SJCRH30 (cell line): ENCODE results near the gene CHD9NB. TPM values are rescaled to one million over a fixed set of nuclear protein-coding genes. Genes with fewer than 3 reads are reported as not detected.
A peak's percentile ranks its signal among the peaks of the same experiment; 100 is the strongest.

Experiments
- DNase-seq, 2 experiments: peaks; one replicate each; pipeline ENCODE4 v3.0.0-alpha.2; 2015 to 2020
- H3K27ac ChIP-seq: fragments of 250-450 bp; sonication (Bioruptor Pico); 2 replicates; pipeline ENCODE4 v1.5.1; 2020; ENCODE audit warnings: mild to moderate bottlenecking, moderate library complexity
- H3K27me3 ChIP-seq: fragments of 250-450 bp; sonication (Bioruptor Pico); 2 replicates; pipeline ENCODE4 v1.5.1; 2020; ENCODE audit warnings: mild to moderate bottlenecking, moderate library complexity
- H3K36me3 ChIP-seq: fragments of 250-450 bp; sonication (Bioruptor Pico); 2 replicates; pipeline ENCODE4 v1.5.1; 2020; ENCODE audit warnings: mild to moderate bottlenecking, moderate library complexity
- H3K4me1 ChIP-seq: fragments of 250-450 bp; sonication (Bioruptor Pico); 2 replicates; pipeline ENCODE4 v1.5.1; 2020; ENCODE audit warnings: mild to moderate bottlenecking, moderate library complexity
- H3K4me3 ChIP-seq: fragments of 250-450 bp; sonication (Bioruptor Pico); 2 replicates; pipeline ENCODE4 v1.5.1; 2020; ENCODE audit warnings: mild to moderate bottlenecking, moderate library complexity
- H3K9me3 ChIP-seq: fragments of 250-450 bp; sonication (Bioruptor Pico); replicated peaks from 2 replicates; pipeline ENCODE4 v1.5.1; 2020; ENCODE audit warnings: mild to moderate bottlenecking, moderate library complexity
- total RNA-seq: library from RNA; depleted of rRNA; stranded (reverse); fragments of >200 nt; shearing (Covaris generic); gene quantifications from 2 replicates; pipeline ENCODE4 v1.2.3, GENCODE V29; 2014

The CHD9NB gene
- total RNA-seq, 1 experiment from 2014 or later: not detected

DNA sequence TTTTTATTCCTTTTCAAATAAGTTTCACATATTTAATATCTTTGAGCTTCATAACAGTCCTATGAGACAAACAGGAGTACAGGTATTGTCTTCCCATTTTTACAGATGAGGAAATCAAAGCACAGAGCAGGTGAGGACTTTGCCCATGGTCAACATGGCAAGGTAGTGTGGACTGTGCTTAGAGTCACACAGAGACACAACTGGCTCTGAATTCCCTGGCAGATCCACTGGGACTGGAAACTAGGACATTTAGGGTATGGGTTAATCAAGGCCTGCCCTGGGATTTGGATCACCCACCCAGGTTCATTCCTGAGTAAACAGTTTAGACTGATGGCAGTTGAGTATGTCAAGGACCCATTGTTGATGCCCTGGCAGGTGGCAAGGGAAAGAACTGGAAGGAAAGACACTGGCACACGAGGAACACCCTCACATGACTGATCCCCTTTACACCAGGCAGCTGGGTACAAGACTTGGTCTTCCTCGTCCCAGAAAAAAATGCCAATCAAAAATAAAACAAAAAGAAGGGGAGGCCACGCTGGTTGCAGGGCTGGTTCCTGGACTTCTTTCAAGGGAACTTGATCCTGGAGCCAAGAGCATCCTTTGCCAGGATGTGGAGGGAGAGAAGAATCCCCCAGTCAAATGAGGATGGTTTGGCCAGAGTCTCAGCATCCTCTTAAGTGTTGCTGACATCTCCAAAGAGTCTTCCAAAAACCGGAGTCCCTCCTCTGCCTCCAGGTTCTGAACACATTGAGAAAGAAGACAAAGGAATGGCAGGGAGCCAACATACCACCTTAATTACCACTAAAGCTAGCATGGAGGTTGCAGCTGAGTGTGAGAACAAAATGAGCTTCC, 37.0 kb upstream of the CHD9NB start:
- no peak for DNase-seq
- Histone ChIP-seq H3K4me3 (no peak overlapping the region), H3K36me3 (no peaks in the 10 kb centered on the region), H3K9me3 (no peaks in the 10 kb centered on the region), H3K27ac (no peak overlapping the region), H3K4me1 (peaks cover 18% of the 10 kb centered on the region), H3K27me3 (no peaks in the 10 kb centered on the region)

- peaks cover 2% of the 10 kb centered on the region; the same call in 1 of the 2 replicates for H3K36me3 ChIP-seq
- H3K27ac ChIP-seq: no peak overlapping the region
- peaks cover 11% of the 10 kb centered on the region for H3K4me1 ChIP-seq
- DNase-seq: no peak
- no peaks in the 10 kb centered on the region for H3K27me3 ChIP-seq
- no peaks in the 10 kb centered on the region for H3K9me3 ChIP-seq
- H3K4me3 ChIP-seq: no peak overlapping the region
These were observed 34.4 kb upstream of the CHD9NB start for GRCh38 chr16:53087101-53087500.

DNA sequence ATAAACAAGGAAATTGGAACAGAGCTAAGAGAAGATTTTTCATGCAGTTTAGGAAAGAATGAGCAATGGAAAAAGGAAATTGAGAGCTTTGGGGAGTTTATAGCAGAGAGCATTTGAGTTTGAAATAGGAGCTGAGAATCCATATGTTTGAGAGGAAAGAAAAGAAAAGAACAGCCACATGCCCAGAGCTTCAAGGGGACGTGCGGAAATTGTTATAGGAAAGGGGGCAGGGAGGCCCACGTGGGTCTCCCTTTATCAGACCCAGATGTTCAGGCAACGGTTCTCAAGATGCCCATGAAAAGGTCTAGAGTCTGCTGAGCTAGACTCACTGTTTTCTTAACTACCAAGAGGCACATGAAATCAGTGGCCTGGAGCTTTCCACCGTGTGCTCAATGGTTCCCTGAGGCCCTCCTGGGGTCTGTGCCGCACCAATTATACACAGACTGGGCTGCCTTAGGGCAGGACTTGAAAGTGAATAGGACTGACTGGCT, 33.3 kb upstream of the CHD9NB start:
- Histone ChIP-seq H3K36me3 (peaks cover 2% of the 10 kb centered on the region; the same call in 1 of the 2 replicates), H3K4me3 (no peak overlapping the region), H3K4me1 (peaks cover 6% of the 10 kb centered on the region), H3K27ac (no peak overlapping the region), H3K27me3 (no peaks in the 10 kb centered on the region), H3K9me3 (no peaks in the 10 kb centered on the region; the same call in 1 of the 2 replicates)
- no peak for DNase-seq

DNA sequence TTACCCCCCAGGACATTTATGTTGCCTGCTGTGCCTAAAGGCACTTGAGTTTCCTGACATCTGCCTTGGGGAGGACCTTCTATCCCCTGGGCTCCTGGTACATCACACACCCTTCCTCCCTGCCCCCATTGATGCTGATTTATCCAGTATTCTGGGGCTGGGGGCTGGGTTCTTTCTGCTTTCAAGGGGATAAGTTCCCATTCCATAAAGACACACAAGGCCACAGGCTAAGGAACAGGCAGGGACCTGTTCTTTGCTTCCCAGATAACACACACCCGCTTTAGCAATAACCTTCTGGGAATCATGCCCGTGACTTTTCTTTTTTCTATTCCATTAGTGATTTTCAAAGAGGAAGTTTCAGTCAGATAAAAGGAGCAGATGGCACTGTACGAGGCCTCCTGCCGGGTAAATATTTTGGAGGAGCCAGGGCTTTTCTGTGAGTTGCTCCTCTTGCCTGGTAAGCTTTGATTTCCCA, 32.7 kb upstream of the CHD9NB start:
- Histone ChIP-seq H3K27me3 (no peaks in the 10 kb centered on the region), H3K27ac (no peak overlapping the region), H3K4me1 (peaks cover 8% of the 10 kb centered on the region), H3K9me3 (no peaks in the 10 kb centered on the region; the same call in 1 of the 2 replicates), H3K4me3 (no peak overlapping the region), H3K36me3 (peaks cover 2% of the 10 kb centered on the region; the same call in 1 of the 2 replicates)
- no peak for DNase-seq

GRCh38 chr16:53084746-53085334, 32.1 kb upstream of the CHD9NB start:
- no peak for DNase-seq
- Histone ChIP-seq H3K4me1 (peaks cover 12% of the 10 kb centered on the region), H3K27me3 (no peaks in the 10 kb centered on the region), H3K36me3 (peaks cover 2% of the 10 kb centered on the region; the same call in 1 of the 2 replicates), H3K27ac (no peak overlapping the region), H3K9me3 (no peaks in the 10 kb centered on the region; the same call in 1 of the 2 replicates), H3K4me3 (no peak overlapping the region)

GRCh38 chr16:53084141-53084541, 31.4 kb upstream of the CHD9NB start:
- no peak overlapping the region for H3K27ac ChIP-seq
- no peaks in the 10 kb centered on the region; the same call in 1 of the 2 replicates for H3K9me3 ChIP-seq
- no peak for DNase-seq
- H3K4me3 ChIP-seq: no peak overlapping the region
- H3K27me3 ChIP-seq: no peaks in the 10 kb centered on the region
- peaks cover 2% of the 10 kb centered on the region; the same call in 1 of the 2 replicates for H3K36me3 ChIP-seq
- peaks cover 16% of the 10 kb centered on the region for H3K4me1 ChIP-seq

DNA sequence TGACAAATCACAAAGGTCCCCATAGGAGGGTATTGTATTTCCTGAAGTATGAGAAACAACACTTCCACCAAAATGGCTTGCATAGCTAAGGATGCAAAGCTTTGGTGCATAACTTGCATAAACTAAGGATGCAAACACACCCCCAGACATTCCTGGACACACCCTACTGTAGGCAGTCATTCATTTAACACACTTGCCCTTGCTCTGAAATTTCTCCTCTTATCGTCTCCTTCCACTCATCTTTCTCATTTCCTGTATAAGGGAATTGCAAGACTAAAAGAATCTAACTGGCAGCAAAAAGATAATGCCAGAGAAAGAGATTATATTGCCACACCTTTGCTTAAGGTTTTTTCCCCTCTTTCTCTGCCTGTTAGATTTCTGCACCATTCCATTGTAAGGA, 30.4 kb upstream of the CHD9NB start:
- Histone ChIP-seq H3K36me3 (peaks cover 2% of the 10 kb centered on the region; the same call in 1 of the 2 replicates), H3K27me3 (no peaks in the 10 kb centered on the region), H3K4me3 (no peak overlapping the region), H3K4me1 (peaks cover 16% of the 10 kb centered on the region), H3K9me3 (no peaks in the 10 kb centered on the region; the same call in 1 of the 2 replicates), H3K27ac (no peak overlapping the region)
- no peak for DNase-seq

DNA sequence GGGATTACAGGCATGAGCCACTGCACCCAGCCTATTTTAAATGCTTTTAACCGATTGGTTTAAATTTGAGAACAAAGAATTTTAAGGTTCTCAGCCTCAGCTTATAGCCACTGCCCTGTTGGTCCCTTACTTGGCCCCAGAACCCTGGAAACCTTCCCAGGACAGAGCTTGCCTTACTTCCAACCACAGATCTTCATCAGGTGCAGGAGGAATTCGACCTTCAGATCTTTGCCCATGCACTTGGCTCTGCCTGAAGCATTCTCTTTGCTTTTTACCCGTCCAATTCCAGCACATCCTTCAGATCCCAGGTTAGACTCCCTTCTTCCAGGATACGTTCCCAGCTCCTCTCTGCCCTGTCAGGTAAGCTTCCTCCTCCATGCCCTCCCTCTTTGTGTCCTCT, 29.8 kb upstream of the CHD9NB start:
- DNase-seq: no peak
- H3K36me3 ChIP-seq: peaks cover 2% of the 10 kb centered on the region; the same call in 1 of the 2 replicates
- H3K27me3 ChIP-seq: no peaks in the 10 kb centered on the region
- no peak overlapping the region for H3K27ac ChIP-seq
- H3K4me1 ChIP-seq: peaks cover 16% of the 10 kb centered on the region
- no peaks in the 10 kb centered on the region; the same call in 1 of the 2 replicates for H3K9me3 ChIP-seq
- no peak overlapping the region for H3K4me3 ChIP-seq

DNA sequence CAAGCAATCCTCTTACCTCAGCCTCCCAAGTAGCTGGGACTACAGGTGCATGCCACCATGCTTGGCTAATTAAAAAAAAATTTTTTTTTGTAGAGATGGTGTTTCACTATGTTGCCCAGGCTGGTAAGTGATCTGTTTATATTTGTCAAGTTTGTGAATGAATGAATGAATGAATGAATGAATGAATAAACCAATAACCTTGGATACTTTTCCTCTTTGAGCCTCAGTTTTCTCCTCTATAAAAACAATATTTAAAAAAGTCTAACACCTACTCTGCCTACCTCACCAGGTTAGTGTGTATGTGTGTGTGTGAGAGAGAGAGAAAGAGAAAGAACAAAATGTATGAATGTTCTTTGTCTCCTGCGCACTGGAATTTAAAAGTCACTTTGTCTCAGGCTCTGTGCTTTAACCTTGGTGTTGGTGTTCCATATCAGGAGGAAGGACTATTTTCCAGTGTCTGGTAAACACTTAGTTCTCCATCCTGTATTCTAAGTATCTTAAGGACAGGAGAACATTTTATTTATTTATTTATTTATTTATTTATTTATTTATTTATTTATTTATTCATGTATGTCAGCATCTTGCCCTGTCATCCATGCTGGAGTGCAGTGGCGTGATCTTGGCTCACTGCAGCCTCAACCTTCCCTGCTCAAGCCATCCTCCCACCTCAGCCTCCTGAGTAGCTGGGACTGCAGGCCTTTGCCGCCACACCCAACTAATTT, 29.1 kb upstream of the CHD9NB start:
- peaks cover 16% of the 10 kb centered on the region for H3K4me1 ChIP-seq
- H3K9me3 ChIP-seq: no peaks in the 10 kb centered on the region; the same call in 1 of the 2 replicates
- DNase-seq: no peak
- H3K27ac ChIP-seq: no peak overlapping the region
- no peaks in the 10 kb centered on the region for H3K27me3 ChIP-seq
- no peak overlapping the region for H3K4me3 ChIP-seq
- H3K36me3 ChIP-seq: peaks cover 2% of the 10 kb centered on the region; the same call in 1 of the 2 replicates

DNA sequence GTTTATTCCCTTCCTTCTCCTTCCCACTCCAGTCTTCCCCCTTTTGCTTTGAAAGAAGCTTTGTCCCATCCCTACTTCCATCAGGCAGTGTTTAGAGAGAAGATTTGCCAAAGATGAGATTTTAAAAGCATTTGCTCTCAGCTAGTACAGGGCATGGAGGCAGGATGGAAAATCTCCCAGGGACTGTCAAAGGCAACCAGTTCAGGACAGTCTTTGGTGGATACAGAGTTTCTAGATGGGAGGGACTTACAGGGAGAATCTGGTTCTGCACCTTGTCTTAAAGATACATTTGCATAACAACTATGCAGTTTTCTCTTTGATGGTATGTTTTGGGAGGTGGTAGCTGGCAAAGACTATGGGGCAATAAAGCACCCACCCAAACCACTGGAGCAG, 28.3 kb upstream of the CHD9NB start:
- Histone ChIP-seq H3K9me3 (no peaks in the 10 kb centered on the region; the same call in 1 of the 2 replicates), H3K36me3 (peaks cover 2% of the 10 kb centered on the region; the same call in 1 of the 2 replicates), H3K4me3 (peak overlapping the region; percentile 20), H3K27me3 (no peaks in the 10 kb centered on the region), H3K27ac (peak overlapping the region; percentile 70), H3K4me1 (peaks cover 16% of the 10 kb centered on the region)
- DNase-seq: no peak

GRCh38 chr16:53080345-53081031, 27.8 kb upstream of the CHD9NB start:
- peak overlapping the region; percentile 70 for H3K27ac ChIP-seq
- H3K27me3 ChIP-seq: no peaks in the 10 kb centered on the region
- no peaks in the 10 kb centered on the region; the same call in 1 of the 2 replicates for H3K9me3 ChIP-seq
- peak; percentile 66 to 71 for DNase-seq
- peak overlapping the region; percentile 20 for H3K4me3 ChIP-seq
- H3K4me1 ChIP-seq: peaks cover 16% of the 10 kb centered on the region
- H3K36me3 ChIP-seq: peaks cover 2% of the 10 kb centered on the region; the same call in 1 of the 2 replicates

GRCh38 chr16:53078765-53079485, 26.2 kb upstream of the CHD9NB start:
- Histone ChIP-seq H3K9me3 (no peaks in the 10 kb centered on the region; the same call in 1 of the 2 replicates), H3K27ac (no peak overlapping the region), H3K4me3 (no peak overlapping the region), H3K36me3 (peaks cover 2% of the 10 kb centered on the region; the same call in 1 of the 2 replicates), H3K4me1 (peaks cover 16% of the 10 kb centered on the region), H3K27me3 (no peaks in the 10 kb centered on the region)
- no peak for DNase-seq

GRCh38 chr16:53078247-53078646, 25.6 kb upstream of the CHD9NB start:
- no peaks in the 10 kb centered on the region for H3K27me3 ChIP-seq
- DNase-seq: no peak
- peaks cover 16% of the 10 kb centered on the region for H3K4me1 ChIP-seq
- H3K36me3 ChIP-seq: peaks cover 2% of the 10 kb centered on the region; the same call in 1 of the 2 replicates
- no peaks in the 10 kb centered on the region; the same call in 1 of the 2 replicates for H3K9me3 ChIP-seq
- H3K27ac ChIP-seq: no peak overlapping the region
- no peak overlapping the region for H3K4me3 ChIP-seq
